ENCODE results near the gene ZNF761.

DNA sequence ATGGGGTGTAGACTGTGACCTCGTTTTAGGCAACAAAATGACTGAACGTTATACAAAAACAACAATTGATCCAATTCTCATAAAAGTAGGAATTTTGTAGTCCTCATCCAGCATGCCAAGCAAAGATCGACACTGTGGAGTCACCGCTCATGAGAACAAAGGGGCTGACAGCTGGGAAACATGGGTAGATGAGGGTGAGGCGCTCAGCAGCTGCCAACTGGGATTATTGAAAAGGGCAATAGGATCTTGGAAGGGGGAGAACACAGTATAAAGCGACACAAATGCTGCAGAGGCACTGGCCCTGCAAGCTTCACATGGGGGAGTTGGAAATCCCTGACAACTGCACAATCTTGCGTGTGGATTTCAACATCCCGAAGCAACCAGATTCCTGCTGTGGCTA lies 42.2 kb upstream of the ZNF761 start:
- no peak for TF ChIP-seq CTCF (IDR thresholded peaks at IDR 0.05; ENCODE audit: insufficient read depth, low read length, poor library complexity, severe bottlenecking)
- no peak for TF ChIP-seq EZH2phosphoT487 (conservative IDR thresholded peaks at IDR 0.05; ENCODE audit: low read length)

All from SU-DHL-6 (cell line).